GM18858 (cell line): ENCODE results near the gene HSD17B2.
"Not testable (repeated sequence)": the region's sequence is repeated elsewhere in the genome, so short reads cannot be mapped to it uniquely, and the experiment has no call there.

ENCODE experiments used
- ATAC-seq: cut with Tn5 transposase; IDR thresholded peaks from one replicate; pipeline ENCODE4 v1.9.1; 2021; ENCODE audit not compliant: unreplicated experiment

Gene HSD17B2

GRCh38 chr16:82074019-82074558, 39.0 kb downstream of the HSD17B2 start:
- ATAC-seq = no peak

GRCh38 chr16:82078125-82078524, 43.1 kb downstream of the HSD17B2 start:
- no peak for ATAC-seq

- no peak for ATAC-seq
These were observed 44.8 kb downstream of the HSD17B2 start for GRCh38 chr16:82079892-82080291.

- ATAC-seq = no peak
These were observed 46.2 kb downstream of the HSD17B2 start for GRCh38 chr16:82081264-82081663.

GRCh38 chr16:82082097-82082496, 47.0 kb downstream of the HSD17B2 start:
- ATAC-seq = no peak

- no peak for ATAC-seq
These were observed 47.6 kb downstream of the HSD17B2 start for GRCh38 chr16:82082543-82083244.

GRCh38 chr16:82083710-82084353, 48.8 kb downstream of the HSD17B2 start:
- no peak for ATAC-seq

GRCh38 chr16:82085011-82085779, 50.1 kb downstream of the HSD17B2 start:
- no peak for ATAC-seq

GRCh38 chr16:82088483-82088882, 53.4 kb downstream of the HSD17B2 start:
- ATAC-seq = no peak

- no peak for ATAC-seq
These were observed 56.2 kb downstream of the HSD17B2 start for GRCh38 chr16:82091241-82091640.

- ATAC-seq = no peak
These were observed 57.7 kb downstream of the HSD17B2 start for GRCh38 chr16:82092711-82093110.

- ATAC-seq = no peak
These were observed 58.7 kb downstream of the HSD17B2 start for GRCh38 chr16:82093666-82094300.

- ATAC-seq = no peak
These were observed 60.0 kb downstream of the HSD17B2 start for GRCh38 chr16:82094942-82095540.

- no peak for ATAC-seq
These were observed 61.6 kb downstream of the HSD17B2 start for GRCh38 chr16:82096641-82097040.

- ATAC-seq = no peak
These were observed 70.1 kb downstream of the HSD17B2 start for GRCh38 chr16:82105107-82105506.

- no peak for ATAC-seq
These were observed 73.0 kb downstream of the HSD17B2 start for GRCh38 chr16:82108100-82108499.

- no peak for ATAC-seq
These were observed 73.7 kb downstream of the HSD17B2 start for GRCh38 chr16:82108774-82109173.

GRCh38 chr16:82109266-82109665, 74.2 kb downstream of the HSD17B2 start:
- ATAC-seq = not testable (repeated sequence)

- no peak for ATAC-seq
These were observed 76.9 kb downstream of the HSD17B2 start for GRCh38 chr16:82111944-82112343.

GRCh38 chr16:82113741-82114140, 78.7 kb downstream of the HSD17B2 start:
- no peak for ATAC-seq

- ATAC-seq = no peak
These were observed 81.5 kb downstream of the HSD17B2 start for GRCh38 chr16:82116535-82116934.
